ENCODE measurements around the gene CD207.

CD207 gene

GRCh38 chr2:70795164-70795995 lies 40.2 kb downstream of the CD207 start:
- TF ChIP-seq CTCF (conservative IDR thresholded peaks at IDR 0.05; ENCODE audit: low read depth, low read length), result no peak
- DNase-seq (ENCODE audit: low read depth), result no peak
- H3K4me3 ChIP-seq (ENCODE audit: low read length), result no peak overlapping the region

DNA sequence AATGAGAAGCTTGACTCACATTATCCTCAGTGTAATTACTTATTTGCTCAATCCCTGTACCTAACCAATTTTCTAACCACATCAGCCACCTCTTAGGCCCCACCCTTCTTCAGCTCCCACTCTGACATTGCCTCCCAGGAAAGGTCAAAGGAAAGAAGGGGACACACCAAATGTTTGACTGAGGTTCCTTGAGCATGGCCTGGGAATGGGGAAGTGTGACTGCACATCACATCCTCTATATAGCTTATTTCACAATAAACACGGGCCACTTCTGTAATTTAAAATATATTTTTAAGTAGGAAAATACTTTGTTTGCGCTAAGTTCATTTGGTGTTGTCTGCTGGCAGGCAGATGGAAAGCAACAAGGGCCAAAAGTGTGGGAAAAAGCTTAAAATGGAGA lies 42.2 kb downstream of the CD207 start:
- H3K4me3 ChIP-seq (ENCODE audit: low read length), result no peak overlapping the region
- DNase-seq (ENCODE audit: low read depth), result no peak
- TF ChIP-seq CTCF (conservative IDR thresholded peaks at IDR 0.05; ENCODE audit: low read depth, low read length), result no peak

- TF ChIP-seq CTCF (conservative IDR thresholded peaks at IDR 0.05; ENCODE audit: low read depth, low read length), result no peak
- no peak for DNase-seq (ENCODE audit: low read depth)
- H3K4me3 ChIP-seq (ENCODE audit: low read length), result peak within 1 kb of the TSS; percentile 26
These were observed 45.3 kb downstream of the CD207 start, which contains the start of gene FIGLA for GRCh38 chr2:70790136-70790828. TSS of gene FIGLA (minus strand) at chr2:70790643. CDS start at chr2:70790638, 5 bp downstream.

DNA sequence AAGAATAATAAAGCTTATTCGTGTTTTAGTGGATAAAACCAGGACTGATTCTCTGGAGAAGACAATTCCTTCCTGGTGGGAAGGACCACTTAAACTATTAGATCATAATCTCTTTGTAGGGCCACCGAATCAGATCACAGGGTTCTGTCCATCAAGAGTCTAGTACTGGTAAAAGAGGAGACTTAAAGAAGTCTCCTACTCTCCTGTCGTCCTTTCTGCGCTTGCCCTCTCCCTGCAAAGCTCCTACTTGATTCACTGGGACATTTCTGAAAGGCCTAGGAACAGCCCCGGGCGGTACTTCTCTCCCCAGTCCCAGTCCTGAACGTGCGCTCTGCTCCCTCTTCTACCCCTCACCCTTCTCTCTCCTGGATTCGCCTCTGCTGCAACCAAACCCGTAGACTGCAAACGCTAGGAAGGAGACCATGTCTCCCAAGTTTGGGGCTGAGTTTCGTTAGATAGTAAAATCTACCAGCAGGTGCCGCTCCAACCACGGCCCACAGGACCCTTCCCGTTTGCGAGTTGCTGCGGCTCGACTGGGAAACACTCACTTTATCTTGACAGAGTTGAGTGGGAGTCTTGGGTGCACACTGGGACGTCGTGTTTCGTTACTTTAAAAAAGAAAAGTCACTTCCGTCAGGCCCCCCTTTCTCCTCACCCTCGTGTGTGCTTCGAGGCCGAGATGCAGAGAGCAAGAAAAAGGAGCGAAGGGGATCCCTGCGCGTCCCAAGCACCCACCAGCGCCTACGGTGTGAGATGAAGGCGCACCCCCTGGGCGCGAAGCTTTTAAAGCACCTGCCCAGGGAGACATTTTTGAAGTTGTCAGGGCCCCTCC lies 46.1 kb downstream of the CD207 start:
- TF ChIP-seq CTCF (conservative IDR thresholded peaks at IDR 0.05; ENCODE audit: low read depth, low read length), result peak; percentile 74
- no peak for DNase-seq (ENCODE audit: low read depth)
- peak overlapping the region; percentile 26 for H3K4me3 ChIP-seq (ENCODE audit: low read length)

DNA sequence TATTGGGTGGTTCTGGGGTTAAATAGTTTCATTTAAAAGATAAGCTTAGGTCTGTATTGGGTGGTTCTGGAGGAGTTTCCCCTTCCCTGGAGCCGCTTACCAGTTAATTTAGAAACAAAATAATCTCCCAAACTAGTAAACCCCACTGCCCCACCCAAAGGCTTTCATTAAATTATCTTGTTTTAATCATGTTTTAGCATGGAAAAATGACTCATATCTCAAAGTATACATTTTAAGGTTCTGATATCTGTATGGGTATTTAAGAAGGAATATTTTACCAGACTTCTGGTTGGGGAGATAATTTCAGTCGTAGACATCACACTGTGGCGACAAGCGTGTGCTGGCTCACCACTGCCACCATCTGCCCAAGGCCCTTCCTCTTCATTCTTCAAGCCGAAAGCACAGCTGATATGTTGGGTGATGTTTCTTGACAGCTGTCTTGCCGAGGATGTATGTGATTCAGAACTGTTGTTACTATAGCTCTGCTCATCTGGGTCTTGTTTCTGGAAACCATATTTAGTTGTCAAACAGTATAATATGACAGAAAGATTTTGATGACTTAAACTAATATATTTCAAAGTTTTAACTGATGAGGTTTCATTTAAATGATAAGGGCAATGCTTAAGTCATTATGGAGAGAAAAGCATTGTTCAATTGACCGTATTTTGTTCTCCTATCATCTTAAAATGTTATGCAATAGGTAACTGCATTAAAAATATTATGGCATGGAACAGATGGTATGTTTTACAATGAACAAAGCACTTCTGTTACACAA lies 50.3 kb downstream of the CD207 start:
- peak; percentile 74 for TF ChIP-seq CTCF (conservative IDR thresholded peaks at IDR 0.05; ENCODE audit: low read depth, low read length)
- no peak overlapping the region for H3K4me3 ChIP-seq (ENCODE audit: low read length)
- no peak for DNase-seq (ENCODE audit: low read depth)

- DNase-seq (ENCODE audit: low read depth), result no peak
- TF ChIP-seq CTCF (conservative IDR thresholded peaks at IDR 0.05; ENCODE audit: low read depth, low read length), result no peak
- no peak overlapping the region for H3K4me3 ChIP-seq (ENCODE audit: low read length)
These were observed 51.3 kb downstream of the CD207 start for GRCh38 chr2:70784320-70784719.
